Osteocyte (in vitro differentiated cells): ENCODE results near the gene THUMPD2. TPM values are rescaled to one million over a fixed set of nuclear protein-coding genes. Genes with fewer than 3 reads are reported as not detected.

Source experiments
- DNase-seq: peaks from one replicate; pipeline ENCODE4 v3.0.0; 2021; ENCODE audit warnings: mixed read lengths; ENCODE audit not compliant: unreplicated experiment; ENCODE audit errors: extremely low spot score
- H3K27ac Mint-ChIP-seq: one replicate; pipeline ENCODE4 v1.8.0; 2021; ENCODE audit warnings: mild to moderate bottlenecking, mixed read lengths; ENCODE audit not compliant: unreplicated experiment
- H3K27me3 Mint-ChIP-seq: one replicate; pipeline ENCODE4 v1.8.0; 2021; ENCODE audit warnings: mixed read lengths; ENCODE audit not compliant: unreplicated experiment
- H3K36me3 Mint-ChIP-seq: one replicate; pipeline ENCODE4 v1.8.0; 2021; ENCODE audit warnings: mixed read lengths; ENCODE audit not compliant: unreplicated experiment
- H3K4me1 Mint-ChIP-seq: one replicate; pipeline ENCODE4 v1.8.0; 2021; ENCODE audit warnings: mixed read lengths; ENCODE audit not compliant: unreplicated experiment
- H3K4me3 Mint-ChIP-seq: one replicate; pipeline ENCODE4 v1.8.0; 2021; ENCODE audit warnings: mild to moderate bottlenecking, moderate library complexity, mixed read lengths; ENCODE audit not compliant: unreplicated experiment
- H3K9me3 Mint-ChIP-seq: one replicate; pipeline ENCODE4 v1.8.0; 2021; ENCODE audit warnings: mixed read lengths; ENCODE audit not compliant: unreplicated experiment
- total RNA-seq: library from RNA; stranded (reverse); gene quantifications from 2 replicates; pipeline ENCODE4 v1.2.1, GENCODE V29; 2021
- TF ChIP-seq, protein P1 (sequence below): fragments of 200-600 bp; sonication (generic); IDR thresholded peaks from 2 replicates; pipeline ENCODE4 v1.5.0; 2021; ENCODE audit warnings: antibody characterized with exemption, mild to moderate bottlenecking, moderate library complexity

THUMPD2 gene
- total RNA-seq, 1 donor from 2014 or later = 7.3 TPM

DNA sequence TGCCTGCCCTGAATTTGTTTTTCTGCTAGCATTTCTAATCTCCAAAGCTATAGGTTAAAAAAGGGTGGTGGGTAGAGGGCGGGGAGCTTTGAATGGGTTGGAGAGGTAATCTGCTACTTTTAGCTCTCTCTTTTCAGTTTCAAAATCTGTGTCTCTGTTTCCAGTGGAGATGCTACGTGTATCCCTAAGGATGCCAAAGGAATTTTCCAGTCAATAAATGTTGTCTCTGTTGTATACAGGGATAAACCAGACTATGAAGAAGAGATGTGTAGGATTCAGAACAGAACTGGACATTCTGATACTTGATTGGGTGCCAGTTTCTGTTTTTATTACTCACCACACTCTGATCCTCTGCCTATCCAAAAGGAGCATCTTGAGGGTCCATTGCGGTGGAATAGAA lies 63.2 kb downstream of the THUMPD2 start:
- Mint-ChIP-seq H3K9me3 (no peaks in the 10 kb centered on the region), H3K27me3 (no peaks in the 10 kb centered on the region), H3K4me1 (peaks cover 13% of the 10 kb centered on the region)

GRCh38 chr2:39715095-39715494 lies 64.0 kb downstream of the THUMPD2 start:
- Mint-ChIP-seq H3K27ac (no peak overlapping the region), H3K36me3 (no peaks in the 10 kb centered on the region), H3K27me3 (no peaks in the 10 kb centered on the region), H3K9me3 (no peaks in the 10 kb centered on the region), H3K4me3 (no peak overlapping the region), H3K4me1 (peaks cover 13% of the 10 kb centered on the region)
- no peak for DNase-seq
- TF ChIP-seq, protein P1, sequence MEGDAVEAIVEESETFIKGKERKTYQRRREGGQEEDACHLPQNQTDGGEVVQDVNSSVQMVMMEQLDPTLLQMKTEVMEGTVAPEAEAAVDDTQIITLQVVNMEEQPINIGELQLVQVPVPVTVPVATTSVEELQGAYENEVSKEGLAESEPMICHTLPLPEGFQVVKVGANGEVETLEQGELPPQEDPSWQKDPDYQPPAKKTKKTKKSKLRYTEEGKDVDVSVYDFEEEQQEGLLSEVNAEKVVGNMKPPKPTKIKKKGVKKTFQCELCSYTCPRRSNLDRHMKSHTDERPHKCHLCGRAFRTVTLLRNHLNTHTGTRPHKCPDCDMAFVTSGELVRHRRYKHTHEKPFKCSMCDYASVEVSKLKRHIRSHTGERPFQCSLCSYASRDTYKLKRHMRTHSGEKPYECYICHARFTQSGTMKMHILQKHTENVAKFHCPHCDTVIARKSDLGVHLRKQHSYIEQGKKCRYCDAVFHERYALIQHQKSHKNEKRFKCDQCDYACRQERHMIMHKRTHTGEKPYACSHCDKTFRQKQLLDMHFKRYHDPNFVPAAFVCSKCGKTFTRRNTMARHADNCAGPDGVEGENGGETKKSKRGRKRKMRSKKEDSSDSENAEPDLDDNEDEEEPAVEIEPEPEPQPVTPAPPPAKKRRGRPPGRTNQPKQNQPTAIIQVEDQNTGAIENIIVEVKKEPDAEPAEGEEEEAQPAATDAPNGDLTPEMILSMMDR = no peak

More for the DNA sequence above, 63.2 kb downstream of the THUMPD2 start:
- TF ChIP-seq, protein P1 = no peak
- Mint-ChIP-seq H3K4me3 (no peak overlapping the region), H3K27ac (no peak overlapping the region), H3K36me3 (no peaks in the 10 kb centered on the region)
- DNase-seq = no peak

DNA sequence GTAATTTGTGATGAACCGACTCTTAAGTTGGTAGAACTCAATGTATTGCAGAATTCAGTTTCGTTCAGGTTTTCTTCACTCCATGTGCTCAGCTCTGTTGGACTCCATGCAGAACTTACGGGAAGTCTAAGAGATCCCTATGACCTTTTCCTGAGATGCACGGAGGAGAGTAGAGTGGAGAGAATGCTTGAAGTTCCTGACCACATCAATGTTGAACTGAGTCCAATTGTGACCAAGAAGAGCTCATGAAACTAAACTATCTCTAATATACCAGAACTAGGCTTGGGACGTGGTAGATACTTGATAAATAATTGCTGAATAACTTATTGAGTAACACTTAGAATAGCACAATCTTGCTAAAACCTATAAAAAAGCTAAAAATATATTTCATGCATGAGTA lies 66.1 kb downstream of the THUMPD2 start:
- no peak for DNase-seq
- Mint-ChIP-seq H3K9me3 (no peaks in the 10 kb centered on the region), H3K36me3 (no peaks in the 10 kb centered on the region), H3K4me1 (peaks cover 3% of the 10 kb centered on the region), H3K27me3 (no peaks in the 10 kb centered on the region), H3K27ac (no peak overlapping the region), H3K4me3 (no peak overlapping the region)
- TF ChIP-seq, protein P1 = no peak

GRCh38 chr2:39710807-39711206 lies 68.3 kb downstream of the THUMPD2 start:
- no peak for DNase-seq
- H3K4me3 Mint-ChIP-seq = no peak overlapping the region
- peaks cover 4% of the 10 kb centered on the region for H3K27me3 Mint-ChIP-seq
- H3K4me1 Mint-ChIP-seq = peaks cover 3% of the 10 kb centered on the region
- TF ChIP-seq, protein P1 = no peak
- H3K36me3 Mint-ChIP-seq = no peaks in the 10 kb centered on the region
- no peak overlapping the region for H3K27ac Mint-ChIP-seq
- no peaks in the 10 kb centered on the region for H3K9me3 Mint-ChIP-seq

DNA sequence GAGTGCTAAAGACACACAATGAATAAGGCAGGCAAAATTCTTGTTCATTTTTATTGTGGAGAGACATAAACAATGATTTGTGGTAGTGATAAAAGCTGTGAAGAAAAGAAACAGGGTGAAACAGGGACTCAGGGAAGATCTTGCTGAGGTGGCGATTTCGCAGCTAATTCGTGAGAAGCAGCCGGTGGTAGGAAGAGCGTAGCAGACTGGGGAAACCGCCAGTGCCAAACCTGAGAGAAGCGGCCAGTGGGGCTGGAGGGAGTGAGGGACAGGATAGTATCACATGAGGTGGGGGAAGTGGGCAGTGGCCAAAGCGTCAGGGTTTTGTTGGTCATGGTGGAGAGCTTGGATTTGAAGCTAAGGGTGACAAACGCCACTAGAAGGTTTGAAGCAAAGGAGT lies 71.1 kb downstream of the THUMPD2 start:
- Mint-ChIP-seq H3K4me3 (no peak overlapping the region), H3K9me3 (no peaks in the 10 kb centered on the region), H3K27me3 (peaks cover 13% of the 10 kb centered on the region), H3K4me1 (no peaks in the 10 kb centered on the region), H3K36me3 (no peaks in the 10 kb centered on the region), H3K27ac (no peak overlapping the region)
- DNase-seq = no peak
- TF ChIP-seq, protein P1 = no peak
